Breast epithelium (tissue), 3 donors: Measurements from ENCODE around the gene TOPBP1.

Experiments
- CTCF ChIP-seq, 3 donors: fragments of 450-650 bp; IDR thresholded peaks; one replicate each; pipeline ENCODE4 v1.5.1; 2016 to 2017; ENCODE audit warnings: antibody characterized with exemption in 3 of 3, mild to moderate bottlenecking in 3 of 3, moderate library complexity in 3 of 3
- POLR2A ChIP-seq: fragments of 450-650 bp; IDR thresholded peaks from one replicate; pipeline ENCODE4 v1.6.1; 2016; ENCODE audit warnings: antibody characterized with exemption, mild to moderate bottlenecking, moderate library complexity

DNA sequence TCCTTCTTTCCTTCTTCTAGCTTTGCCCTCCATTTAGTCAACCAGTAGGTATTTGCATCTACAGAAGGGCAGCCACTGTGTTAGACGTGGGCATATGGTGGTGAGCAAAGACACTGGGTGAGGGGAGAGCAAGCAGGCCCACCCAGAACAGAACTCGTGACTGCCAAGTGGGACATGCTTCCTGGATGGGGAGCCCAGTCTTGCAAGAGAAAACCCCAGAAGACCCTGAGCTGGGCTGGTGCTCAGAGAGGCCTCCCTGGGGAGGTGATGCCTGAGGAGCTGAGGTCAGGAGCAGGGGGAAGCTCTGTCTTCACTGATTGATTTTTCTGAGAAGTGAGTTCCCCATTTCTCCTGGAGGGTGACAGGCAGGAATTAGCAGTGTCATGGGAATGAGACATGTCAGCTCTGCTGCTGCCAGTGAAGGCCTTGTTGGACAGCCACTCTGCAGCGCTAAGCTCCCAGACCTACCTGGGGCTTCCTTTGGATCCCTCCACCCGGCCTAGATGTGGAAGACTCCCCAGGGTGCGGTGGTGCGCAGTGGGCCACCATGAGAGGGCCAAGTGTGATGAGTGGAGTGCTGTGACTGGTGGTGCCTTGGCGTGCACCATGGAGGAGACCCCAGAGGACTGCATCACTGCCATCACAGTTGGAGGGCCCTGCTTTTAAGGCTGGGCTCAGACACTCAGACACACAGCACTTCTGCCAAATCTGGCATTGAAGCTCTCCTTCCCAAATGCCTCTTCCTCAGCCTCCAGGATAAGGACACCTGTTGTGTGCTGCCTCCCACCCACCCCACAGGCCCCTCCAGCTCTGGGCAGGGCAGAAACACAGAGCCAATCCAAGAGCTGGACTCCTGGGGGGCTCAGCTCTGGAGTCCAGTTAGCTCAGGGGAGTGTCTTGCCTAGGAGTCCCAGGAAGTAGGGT is 40.0 kb upstream of the TOPBP1 start:
- TF ChIP-seq CTCF (IDR thresholded peaks at IDR 0.05) (no peak), POLR2A (no peak)
